Suprapubic skin (tissue), 4 donors: Measurements from ENCODE around the gene OR2AG2.

Source experiments
- CTCF ChIP-seq, 2 donors: fragments of 200-600 bp in 1 of 2; fragments of 450-650 bp in 1 of 2; sonication (generic) in 1 of 2; IDR thresholded peaks; one replicate each; pipeline ENCODE4 v1.5.1; 2016 to 2019; ENCODE audit warnings: antibody characterized with exemption in 2 of 2, mild to moderate bottlenecking in 1 of 2, moderate library complexity in 1 of 2
- EP300 ChIP-seq: sonication (generic); formaldehyde crosslinking; IDR thresholded peaks from one replicate; pipeline ENCODE4 v1.6.1; 2017; ENCODE audit warnings: antibody characterized with exemption
- POLR2AphosphoS5 ChIP-seq, 3 donors: sonication (generic); formaldehyde crosslinking; IDR thresholded peaks; one replicate each; pipeline ENCODE4 v1.6.1; 2017; ENCODE audit warnings: antibody characterized with exemption in 3 of 3

GRCh38 chr11:6746626-6747025, 25.1 kb downstream of the OR2AG2 start:
- TF ChIP-seq EP300 (no peak), CTCF (IDR thresholded peaks at IDR 0.05) (no peak), POLR2AphosphoS5 (IDR thresholded peaks at IDR 0.05) (no peak)
